Transverse colon (tissue), 3 donors: ENCODE results near the gene POC1B.

Experiments
- POLR2A ChIP-seq: fragments of 450-650 bp; IDR thresholded peaks from one replicate; pipeline ENCODE4 v1.6.1; 2016; ENCODE audit warnings: antibody characterized with exemption, mild to moderate bottlenecking, moderate library complexity
- TF ChIP-seq, protein P1 (sequence below), 5 experiments: fragments of 200-600 bp in 3 of 5; fragments of 450-650 bp in 2 of 5; sonication (generic) in 3 of 5; IDR thresholded peaks; 1 replicate in 2 of 5; 2 replicates in 3 of 5; pipeline ENCODE4 v1.5.1; 2016 to 2017; ENCODE audit warnings: antibody characterized with exemption in 5 of 5, inconsistent platforms in 3 of 5, mild to moderate bottlenecking in 2 of 5, moderate library complexity in 1 of 5

- TF ChIP-seq, protein P1, sequence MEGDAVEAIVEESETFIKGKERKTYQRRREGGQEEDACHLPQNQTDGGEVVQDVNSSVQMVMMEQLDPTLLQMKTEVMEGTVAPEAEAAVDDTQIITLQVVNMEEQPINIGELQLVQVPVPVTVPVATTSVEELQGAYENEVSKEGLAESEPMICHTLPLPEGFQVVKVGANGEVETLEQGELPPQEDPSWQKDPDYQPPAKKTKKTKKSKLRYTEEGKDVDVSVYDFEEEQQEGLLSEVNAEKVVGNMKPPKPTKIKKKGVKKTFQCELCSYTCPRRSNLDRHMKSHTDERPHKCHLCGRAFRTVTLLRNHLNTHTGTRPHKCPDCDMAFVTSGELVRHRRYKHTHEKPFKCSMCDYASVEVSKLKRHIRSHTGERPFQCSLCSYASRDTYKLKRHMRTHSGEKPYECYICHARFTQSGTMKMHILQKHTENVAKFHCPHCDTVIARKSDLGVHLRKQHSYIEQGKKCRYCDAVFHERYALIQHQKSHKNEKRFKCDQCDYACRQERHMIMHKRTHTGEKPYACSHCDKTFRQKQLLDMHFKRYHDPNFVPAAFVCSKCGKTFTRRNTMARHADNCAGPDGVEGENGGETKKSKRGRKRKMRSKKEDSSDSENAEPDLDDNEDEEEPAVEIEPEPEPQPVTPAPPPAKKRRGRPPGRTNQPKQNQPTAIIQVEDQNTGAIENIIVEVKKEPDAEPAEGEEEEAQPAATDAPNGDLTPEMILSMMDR (IDR thresholded peaks at IDR 0.05): no peak
- TF ChIP-seq POLR2A: no peak
Measured at GRCh38 chr12:89542236-89542635, 16.4 kb upstream of the POC1B start.
